Choroid plexus epithelial cell (primary cell): Measurements from ENCODE around the gene F12.

ENCODE experiments used
- DNase-seq: peaks from one replicate; pipeline ENCODE4 v3.0.0-alpha.2; 2010; ENCODE audit warnings: low read depth
- H3K4me3 ChIP-seq: 2 replicates; pipeline ENCODE4 v1.5.1; 2011; ENCODE audit warnings: low read depth, mild to moderate bottlenecking, control low read depth, low read length, moderate library complexity
- TF ChIP-seq, protein P1 (sequence below): conservative IDR thresholded peaks from 2 replicates; pipeline ENCODE4 v1.5.1; 2011; ENCODE audit warnings: low read depth, mild to moderate bottlenecking, control low read depth, inconsistent platforms, low read length, moderate library complexity

The F12 gene

DNA sequence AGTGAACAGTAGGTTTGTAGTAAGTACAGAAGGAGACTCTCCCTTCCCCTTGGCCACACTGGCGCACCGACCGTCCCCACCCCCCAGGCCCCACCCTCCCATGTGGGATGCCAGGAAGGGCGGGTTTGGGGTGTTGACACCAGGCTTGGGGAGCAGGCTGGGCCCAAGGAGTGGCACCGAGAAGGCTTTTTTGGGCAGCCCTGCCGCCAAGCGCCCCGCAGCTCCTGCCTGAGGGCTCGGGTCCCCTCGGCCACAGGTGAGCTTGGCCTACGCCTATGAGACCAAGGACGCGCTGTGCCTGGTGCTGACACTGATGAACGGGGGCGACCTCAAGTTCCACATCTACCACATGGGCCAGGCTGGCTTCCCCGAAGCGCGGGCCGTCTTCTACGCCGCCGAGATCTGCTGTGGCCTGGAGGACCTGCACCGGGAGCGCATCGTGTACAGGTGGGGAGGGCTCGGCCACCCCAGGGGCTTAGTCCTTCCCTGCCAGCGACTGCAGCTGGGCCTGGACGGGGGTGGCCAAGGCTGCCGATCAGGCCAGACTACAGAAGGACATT, 24.4 kb upstream of the F12 start:
- no peak overlapping the region for H3K4me3 ChIP-seq
- TF ChIP-seq, protein P1, sequence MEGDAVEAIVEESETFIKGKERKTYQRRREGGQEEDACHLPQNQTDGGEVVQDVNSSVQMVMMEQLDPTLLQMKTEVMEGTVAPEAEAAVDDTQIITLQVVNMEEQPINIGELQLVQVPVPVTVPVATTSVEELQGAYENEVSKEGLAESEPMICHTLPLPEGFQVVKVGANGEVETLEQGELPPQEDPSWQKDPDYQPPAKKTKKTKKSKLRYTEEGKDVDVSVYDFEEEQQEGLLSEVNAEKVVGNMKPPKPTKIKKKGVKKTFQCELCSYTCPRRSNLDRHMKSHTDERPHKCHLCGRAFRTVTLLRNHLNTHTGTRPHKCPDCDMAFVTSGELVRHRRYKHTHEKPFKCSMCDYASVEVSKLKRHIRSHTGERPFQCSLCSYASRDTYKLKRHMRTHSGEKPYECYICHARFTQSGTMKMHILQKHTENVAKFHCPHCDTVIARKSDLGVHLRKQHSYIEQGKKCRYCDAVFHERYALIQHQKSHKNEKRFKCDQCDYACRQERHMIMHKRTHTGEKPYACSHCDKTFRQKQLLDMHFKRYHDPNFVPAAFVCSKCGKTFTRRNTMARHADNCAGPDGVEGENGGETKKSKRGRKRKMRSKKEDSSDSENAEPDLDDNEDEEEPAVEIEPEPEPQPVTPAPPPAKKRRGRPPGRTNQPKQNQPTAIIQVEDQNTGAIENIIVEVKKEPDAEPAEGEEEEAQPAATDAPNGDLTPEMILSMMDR, result no peak
- DNase-seq, result no peak

DNA sequence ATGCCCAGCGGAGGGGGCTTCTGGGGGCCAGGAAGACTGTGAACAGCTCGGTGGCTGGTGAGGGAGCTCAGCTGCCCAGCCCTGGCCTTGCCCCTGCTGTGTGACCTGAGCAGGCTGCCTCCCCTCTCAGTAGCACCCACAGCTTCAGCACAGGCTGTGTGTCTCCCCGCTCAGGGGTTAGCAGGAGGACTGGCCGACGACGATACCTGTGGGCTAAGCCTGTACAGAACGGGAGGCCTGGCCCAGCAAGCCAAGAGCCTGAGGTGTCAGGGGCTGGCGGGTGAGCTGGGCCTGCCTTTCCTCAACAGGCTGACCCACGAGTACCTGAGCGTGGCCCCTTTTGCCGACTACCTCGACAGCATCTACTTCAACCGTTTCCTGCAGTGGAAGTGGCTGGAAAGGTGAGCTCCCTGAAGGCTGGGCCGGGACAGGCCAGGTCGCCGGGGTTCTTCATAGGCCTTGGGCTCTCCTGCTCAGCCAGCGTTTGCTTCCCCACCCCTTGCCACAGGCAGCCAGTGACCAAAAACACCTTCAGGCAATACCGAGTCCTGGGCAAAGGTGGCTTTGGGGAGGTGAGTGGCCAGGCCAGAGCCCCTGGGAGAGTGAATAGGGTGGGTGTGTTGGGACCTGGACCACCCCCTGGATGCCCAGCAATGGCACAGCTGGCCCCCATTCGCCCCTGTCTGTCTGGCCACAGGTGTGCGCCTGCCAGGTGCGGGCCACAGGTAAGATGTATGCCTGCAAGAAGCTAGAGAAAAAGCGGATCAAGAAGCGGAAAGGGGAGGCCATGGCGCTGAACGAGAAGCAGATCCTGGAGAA, 23.7 kb upstream of the F12 start:
- TF ChIP-seq, protein P1, result no peak
- H3K4me3 ChIP-seq, result no peak overlapping the region
- no peak for DNase-seq

GRCh38 chr5:177432143-177432838, 22.9 kb upstream of the F12 start:
- no peak for DNase-seq
- TF ChIP-seq, protein P1, result no peak
- H3K4me3 ChIP-seq, result no peak overlapping the region

DNA sequence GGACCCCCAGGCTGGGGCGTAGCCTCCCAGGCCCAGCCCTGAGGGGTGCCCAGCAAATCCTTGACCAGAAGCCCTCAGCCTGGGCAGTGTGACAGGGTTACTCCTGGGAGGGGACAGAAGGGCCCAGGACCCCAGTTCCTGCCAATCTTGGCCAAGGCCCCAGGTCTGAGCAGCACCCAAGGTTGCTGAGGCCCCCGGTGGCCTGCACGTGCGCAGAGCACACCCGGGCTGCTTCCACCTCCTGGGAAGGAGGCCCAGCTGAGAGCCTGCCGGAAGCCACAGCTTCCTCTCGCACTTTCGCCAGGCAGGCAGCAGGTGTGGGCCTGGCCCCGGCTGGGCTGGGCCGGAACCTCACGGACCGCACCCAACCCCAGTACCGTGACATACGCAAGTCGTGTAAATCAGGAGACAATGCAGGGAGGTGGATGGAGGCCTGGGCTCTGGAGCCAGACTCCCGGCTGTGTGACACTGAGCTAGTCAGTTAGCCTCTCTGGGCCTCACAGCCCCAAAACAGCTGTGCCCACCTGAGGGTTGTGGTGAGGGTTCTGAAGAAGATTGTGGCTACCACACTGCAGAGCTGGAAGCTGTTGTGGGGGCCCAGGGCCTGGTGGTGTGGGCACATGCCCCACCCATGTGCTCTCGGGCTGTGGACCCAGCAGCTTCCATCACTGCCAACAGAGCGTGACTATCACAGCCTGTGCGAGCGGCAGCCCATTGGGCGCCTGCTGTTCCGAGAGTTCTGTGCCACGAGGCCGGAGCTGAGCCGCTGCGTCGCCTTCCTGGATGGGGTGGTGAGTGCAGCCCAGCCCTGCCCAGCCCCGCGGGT, 22.2 kb upstream of the F12 start:
- DNase-seq, result no peak
- no peak overlapping the region for H3K4me3 ChIP-seq
- TF ChIP-seq, protein P1, result no peak

- TF ChIP-seq, protein P1, result no peak
- H3K4me3 ChIP-seq, result no peak overlapping the region
- no peak for DNase-seq
Observed at GRCh38 chr5:177430972-177431316, 21.6 kb upstream of the F12 start.

DNA sequence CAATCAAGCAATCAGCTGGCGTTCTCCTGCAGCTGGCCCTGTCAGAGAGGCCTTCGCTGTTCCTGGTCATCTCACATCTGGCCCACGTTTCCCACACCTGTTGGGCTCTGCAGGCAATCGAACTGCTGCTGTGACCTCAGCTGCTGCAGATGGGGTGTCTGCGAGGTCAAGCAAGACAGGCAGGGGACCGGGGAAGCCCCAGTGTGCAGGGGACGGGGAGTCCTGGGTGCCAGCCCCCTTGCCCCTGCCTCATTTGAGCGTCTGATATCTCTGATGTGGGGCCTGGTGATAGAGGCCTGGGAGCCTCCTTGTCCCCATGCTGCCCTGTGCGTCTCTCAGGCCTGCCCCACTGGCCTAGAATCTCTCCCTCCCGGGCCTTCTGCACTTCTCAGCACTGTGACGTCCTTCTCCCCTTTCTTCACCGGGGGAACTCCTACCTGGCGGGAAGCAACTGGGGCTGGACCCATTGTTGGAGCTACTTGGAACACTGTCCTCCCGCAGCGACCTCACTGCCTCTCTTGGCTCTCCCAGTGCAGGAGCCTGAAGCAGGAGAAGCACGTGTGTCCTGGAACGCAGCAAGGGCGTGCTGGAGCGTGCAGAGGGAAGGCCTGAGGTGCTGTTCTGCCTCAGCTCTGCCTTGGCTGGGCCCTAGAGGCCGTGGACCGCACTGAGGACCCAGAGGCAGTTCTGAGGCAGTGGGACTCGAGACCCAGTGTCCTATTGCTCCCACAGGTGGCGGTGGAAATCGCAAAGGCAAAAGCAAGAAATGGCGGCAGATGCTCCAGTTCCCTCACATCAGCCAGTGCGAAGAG, 21.0 kb upstream of the F12 start:
- DNase-seq, result no peak
- TF ChIP-seq, protein P1, result no peak
- H3K4me3 ChIP-seq, result no peak overlapping the region
